ENCODE measurements around the gene FOXJ1. TPM values are rescaled to one million over a fixed set of nuclear protein-coding genes. Genes with fewer than 3 reads are reported as not detected.

Gene FOXJ1
- total RNA-seq, 1 experiment from 2014 or later, result 0.26 TPM

DNA sequence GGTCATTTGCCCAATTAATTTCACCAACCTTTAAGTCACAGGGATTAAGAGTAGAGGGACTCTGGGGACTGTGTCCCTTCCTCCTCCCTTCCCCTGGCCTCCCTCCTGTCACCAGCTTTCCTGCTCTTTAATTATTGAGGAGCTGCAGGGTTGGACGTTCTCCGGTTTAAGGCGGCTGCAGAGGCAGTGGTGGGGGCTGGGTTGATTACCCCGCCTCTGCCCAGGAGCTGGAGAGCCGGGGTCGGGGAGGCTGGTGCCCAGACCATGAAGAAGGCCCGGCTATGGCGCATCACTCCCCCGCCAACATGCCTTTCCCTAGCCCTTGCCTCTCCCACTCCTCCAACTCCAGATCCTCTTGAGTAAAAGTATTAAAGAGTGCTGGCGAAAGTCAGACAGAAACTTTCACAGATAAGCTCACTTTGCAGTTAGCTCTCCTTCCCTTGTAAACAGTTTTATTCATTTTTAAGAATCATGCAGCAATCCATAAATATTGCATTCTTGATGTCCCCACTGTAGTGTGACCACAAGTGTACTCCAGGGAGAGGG, 1.1 kb upstream of the FOXJ1 start:
- Histone ChIP-seq H3K79me2 (ENCODE audit: low read length) (no peaks in the 10 kb centered on the region), H3K9me3 (ENCODE audit: low read length) (no peaks in the 10 kb centered on the region), H3K4me2 (ENCODE audit: low read length) (no peak overlapping the region), H3K4me1 (ENCODE audit: insufficient read depth, low read length) (peaks cover 22% of the 10 kb centered on the region), H3K9me2 (replicated peaks; ENCODE audit: low read length) (no peaks in the 10 kb centered on the region), H3K4me3 (ENCODE audit: low read length) (no peak overlapping the region), H3K9ac (ENCODE audit: low read length) (no peak overlapping the region), H3F3A (ENCODE audit: low read length, unreplicated experiment) (no peaks in the 10 kb centered on the region), H3K36me3 (ENCODE audit: low read depth, low read length) (no peaks in the 10 kb centered on the region), H3K27me3 (ENCODE audit: low read length) (no peaks in the 10 kb centered on the region), H4K20me1 (ENCODE audit: low read length) (no peaks in the 10 kb centered on the region), H2AFZ (ENCODE audit: low read length) (no peak overlapping the region), H3K27ac (ENCODE audit: low read length) (no peak overlapping the region)
- BruUV-seq (replicated peaks), result no TSS peak
- intact Hi-C loops (cut with micrococcal nuclease), result no loop called here
- CTCF ChIA-PET, result interaction anchor here (0.7 kb wide), 1 partner anchor 9 kb away, joined by 3 read pairs; no protein-coding TSS in a partner anchor
- TF ChIP-seq, protein P1, sequence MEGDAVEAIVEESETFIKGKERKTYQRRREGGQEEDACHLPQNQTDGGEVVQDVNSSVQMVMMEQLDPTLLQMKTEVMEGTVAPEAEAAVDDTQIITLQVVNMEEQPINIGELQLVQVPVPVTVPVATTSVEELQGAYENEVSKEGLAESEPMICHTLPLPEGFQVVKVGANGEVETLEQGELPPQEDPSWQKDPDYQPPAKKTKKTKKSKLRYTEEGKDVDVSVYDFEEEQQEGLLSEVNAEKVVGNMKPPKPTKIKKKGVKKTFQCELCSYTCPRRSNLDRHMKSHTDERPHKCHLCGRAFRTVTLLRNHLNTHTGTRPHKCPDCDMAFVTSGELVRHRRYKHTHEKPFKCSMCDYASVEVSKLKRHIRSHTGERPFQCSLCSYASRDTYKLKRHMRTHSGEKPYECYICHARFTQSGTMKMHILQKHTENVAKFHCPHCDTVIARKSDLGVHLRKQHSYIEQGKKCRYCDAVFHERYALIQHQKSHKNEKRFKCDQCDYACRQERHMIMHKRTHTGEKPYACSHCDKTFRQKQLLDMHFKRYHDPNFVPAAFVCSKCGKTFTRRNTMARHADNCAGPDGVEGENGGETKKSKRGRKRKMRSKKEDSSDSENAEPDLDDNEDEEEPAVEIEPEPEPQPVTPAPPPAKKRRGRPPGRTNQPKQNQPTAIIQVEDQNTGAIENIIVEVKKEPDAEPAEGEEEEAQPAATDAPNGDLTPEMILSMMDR (conservative IDR thresholded peaks at IDR 0.05; ENCODE audit: low read depth, low read length), result no peak
- TF ChIP-seq EZH2 (IDR thresholded peaks at IDR 0.05; ENCODE audit: low read length, unreplicated experiment) (no peak), EZH2phosphoT487 (IDR thresholded peaks at IDR 0.05; ENCODE audit: borderline replicate concordance, low read length) (no peak)
- POLR2A ChIA-PET (ENCODE audit: unreplicated experiment), result interaction anchor here (0.6 to 0.8 kb wide), 2 partner anchors 200 to 362 kb away, joined by 5 to 8 read pairs; a partner anchor contains a TSS
- DNase-seq, result no peak
- no peak for ATAC-seq

DNA sequence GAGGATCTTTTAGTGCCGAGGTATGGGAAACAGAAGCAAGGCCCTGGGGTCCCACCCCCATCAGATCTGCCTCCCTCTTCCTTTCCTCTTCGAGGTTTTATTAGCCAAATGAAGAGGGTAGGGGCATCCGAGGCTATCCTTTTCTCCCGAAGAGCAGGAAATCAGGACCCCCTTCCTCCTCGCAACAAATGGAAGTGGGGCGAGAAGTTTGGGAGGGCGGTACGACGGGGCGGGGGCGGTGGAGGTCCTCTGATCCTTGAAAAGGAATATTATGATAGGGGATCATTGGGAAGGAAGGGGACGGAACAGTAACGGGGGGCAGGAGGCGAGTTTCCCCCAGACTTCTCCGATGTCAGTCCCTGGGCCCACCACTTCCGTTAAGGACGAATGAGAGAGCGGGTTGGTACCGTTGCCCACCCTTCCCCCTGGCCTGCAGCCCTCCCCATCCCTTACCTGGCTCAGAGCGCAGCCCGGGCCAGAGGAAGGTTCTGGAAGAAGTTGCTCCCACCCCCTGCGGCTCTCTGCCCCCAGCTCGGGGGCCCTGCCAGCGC, 309 bp downstream of the FOXJ1 start:
- Histone ChIP-seq H3K36me3 (ENCODE audit: low read depth, low read length) (no peaks in the 10 kb centered on the region), H3K9me3 (ENCODE audit: low read length) (no peaks in the 10 kb centered on the region), H3K27me3 (ENCODE audit: low read length) (no peaks in the 10 kb centered on the region), H3K4me1 (ENCODE audit: insufficient read depth, low read length) (peaks cover 18% of the 10 kb centered on the region), H3K4me2 (ENCODE audit: low read length) (peak overlapping the region; percentile 88), H3K79me2 (ENCODE audit: low read length) (no peaks in the 10 kb centered on the region), H3F3A (ENCODE audit: low read length, unreplicated experiment) (no peaks in the 10 kb centered on the region), H3K9me2 (replicated peaks; ENCODE audit: low read length) (no peaks in the 10 kb centered on the region), H3K4me3 (ENCODE audit: low read length) (peak overlapping the region; percentile 65), H3K27ac (ENCODE audit: low read length) (no peak overlapping the region), H2AFZ (ENCODE audit: low read length) (peak overlapping the region; percentile 80; the same call in 1 of the 2 replicates), H4K20me1 (ENCODE audit: low read length) (no peaks in the 10 kb centered on the region), H3K9ac (ENCODE audit: low read length) (no peak overlapping the region)
- TF ChIP-seq, protein P1 (conservative IDR thresholded peaks at IDR 0.05; ENCODE audit: low read depth, low read length), result no peak
- TF ChIP-seq EZH2 (IDR thresholded peaks at IDR 0.05; ENCODE audit: low read length, unreplicated experiment) (no peak), EZH2phosphoT487 (IDR thresholded peaks at IDR 0.05; ENCODE audit: borderline replicate concordance, low read length) (no peak)
- BruUV-seq (replicated peaks), result no TSS peak
- intact Hi-C loops (cut with micrococcal nuclease), result no loop called here
- POLR2A ChIA-PET (ENCODE audit: unreplicated experiment), result no interaction called here
- CTCF ChIA-PET, result interaction anchor here (0.6 to 1.0 kb wide), 2 partner anchors 8 to 41 kb away, joined by 3 to 5 read pairs; no protein-coding TSS in a partner anchor
- ATAC-seq, result no peak
- DNase-seq, result no peak

All from PC-3 (cell line).